ENCODE data around the gene WBP2NL.

WBP2NL gene

DNA sequence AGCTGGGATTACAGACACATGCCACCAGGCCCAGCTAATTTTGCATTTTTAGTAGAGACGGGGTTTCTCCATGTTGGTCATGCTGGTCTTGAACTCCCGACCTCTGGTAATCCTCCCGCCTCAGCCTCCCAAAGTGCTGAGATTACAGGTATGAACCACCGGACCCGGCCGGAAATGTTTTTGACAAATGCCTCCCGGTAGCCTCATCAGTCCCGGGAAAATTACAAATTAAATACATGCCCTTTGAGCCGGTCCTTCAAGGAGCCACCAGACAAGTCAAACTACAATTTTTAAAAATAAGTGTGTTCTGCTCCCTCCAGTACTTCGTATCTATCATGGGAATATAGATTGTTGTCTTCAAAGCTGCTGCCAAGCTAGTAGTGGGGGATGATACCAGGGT is 17.5 kb downstream of the WBP2NL start:
- Histone ChIP-seq H4K20me1 (ENCODE audit: insufficient read depth, low read length) (no peaks in the 10 kb centered on the region), H3K9ac (ENCODE audit: low read length) (no peak overlapping the region), H3K36me3 (replicated peaks; ENCODE audit: insufficient read depth, low read length) (no peaks in the 10 kb centered on the region), H3K4me1 (ENCODE audit: low read length) (no peaks in the 10 kb centered on the region), H3K27me3 (replicated peaks; ENCODE audit: insufficient read depth, low read length) (no peaks in the 10 kb centered on the region), H3K9me3 (replicated peaks; ENCODE audit: insufficient read depth, low read length) (no peaks in the 10 kb centered on the region), H3F3A (ENCODE audit: insufficient read depth, low read length) (no peaks in the 10 kb centered on the region), H3K4me3 (ENCODE audit: low read length) (no peak overlapping the region), H2AFZ (ENCODE audit: low read length) (no peak overlapping the region), H3K4me2 (ENCODE audit: low read depth, low read length) (no peak overlapping the region), H3K27ac (ENCODE audit: low read length) (no peak overlapping the region), H3K79me2 (ENCODE audit: low read length) (no peaks in the 10 kb centered on the region), H3K9me2 (replicated peaks; ENCODE audit: insufficient read depth, low read length) (no peaks in the 10 kb centered on the region)
- DNase-seq: no peak
- TF ChIP-seq EZH2 (optimal IDR thresholded peaks at IDR 0.05; ENCODE audit: low read depth, low read length): no peak
- TF ChIP-seq, protein P1, sequence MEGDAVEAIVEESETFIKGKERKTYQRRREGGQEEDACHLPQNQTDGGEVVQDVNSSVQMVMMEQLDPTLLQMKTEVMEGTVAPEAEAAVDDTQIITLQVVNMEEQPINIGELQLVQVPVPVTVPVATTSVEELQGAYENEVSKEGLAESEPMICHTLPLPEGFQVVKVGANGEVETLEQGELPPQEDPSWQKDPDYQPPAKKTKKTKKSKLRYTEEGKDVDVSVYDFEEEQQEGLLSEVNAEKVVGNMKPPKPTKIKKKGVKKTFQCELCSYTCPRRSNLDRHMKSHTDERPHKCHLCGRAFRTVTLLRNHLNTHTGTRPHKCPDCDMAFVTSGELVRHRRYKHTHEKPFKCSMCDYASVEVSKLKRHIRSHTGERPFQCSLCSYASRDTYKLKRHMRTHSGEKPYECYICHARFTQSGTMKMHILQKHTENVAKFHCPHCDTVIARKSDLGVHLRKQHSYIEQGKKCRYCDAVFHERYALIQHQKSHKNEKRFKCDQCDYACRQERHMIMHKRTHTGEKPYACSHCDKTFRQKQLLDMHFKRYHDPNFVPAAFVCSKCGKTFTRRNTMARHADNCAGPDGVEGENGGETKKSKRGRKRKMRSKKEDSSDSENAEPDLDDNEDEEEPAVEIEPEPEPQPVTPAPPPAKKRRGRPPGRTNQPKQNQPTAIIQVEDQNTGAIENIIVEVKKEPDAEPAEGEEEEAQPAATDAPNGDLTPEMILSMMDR (IDR thresholded peaks at IDR 0.05; ENCODE audit: low read length): no peak
- no peak for TF ChIP-seq EZH2phosphoT487 (IDR thresholded peaks at IDR 0.05; ENCODE audit: low read length)

DNA sequence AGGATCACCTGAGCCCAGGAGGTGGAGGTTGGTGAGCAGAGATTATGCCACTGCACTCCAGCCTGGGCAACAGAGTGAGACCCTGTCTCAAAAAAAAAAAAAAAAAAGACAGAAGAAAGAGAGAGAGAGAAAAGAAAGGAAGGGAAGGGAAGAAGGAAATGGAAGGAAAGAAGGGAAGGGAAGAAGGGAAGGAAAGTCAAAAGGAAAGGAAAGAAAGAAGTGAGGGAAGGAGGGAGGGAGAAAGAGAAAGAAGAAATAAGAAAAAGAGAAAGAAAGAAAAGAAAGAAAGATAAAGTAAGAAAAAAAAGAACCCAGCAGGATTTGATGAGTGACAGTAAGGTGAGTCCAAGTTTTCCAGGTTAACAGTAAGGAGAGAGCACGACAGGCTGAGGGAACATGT is 19.6 kb downstream of the WBP2NL start:
- Histone ChIP-seq H3K4me3 (ENCODE audit: low read length) (no peak overlapping the region), H3K9me3 (replicated peaks; ENCODE audit: insufficient read depth, low read length) (no peaks in the 10 kb centered on the region), H3K79me2 (ENCODE audit: low read length) (no peaks in the 10 kb centered on the region), H2AFZ (ENCODE audit: low read length) (no peak overlapping the region), H3K9ac (ENCODE audit: low read length) (no peak overlapping the region), H3K27me3 (replicated peaks; ENCODE audit: insufficient read depth, low read length) (no peaks in the 10 kb centered on the region), H3K4me2 (ENCODE audit: low read depth, low read length) (no peak overlapping the region), H3F3A (ENCODE audit: insufficient read depth, low read length) (no peaks in the 10 kb centered on the region), H3K36me3 (replicated peaks; ENCODE audit: insufficient read depth, low read length) (no peaks in the 10 kb centered on the region), H3K9me2 (replicated peaks; ENCODE audit: insufficient read depth, low read length) (no peaks in the 10 kb centered on the region), H3K4me1 (ENCODE audit: low read length) (peaks cover 12% of the 10 kb centered on the region), H3K27ac (ENCODE audit: low read length) (no peak overlapping the region), H4K20me1 (ENCODE audit: insufficient read depth, low read length) (no peaks in the 10 kb centered on the region)
- no peak for DNase-seq
- TF ChIP-seq, protein P1 (IDR thresholded peaks at IDR 0.05; ENCODE audit: low read length): no peak

DNA sequence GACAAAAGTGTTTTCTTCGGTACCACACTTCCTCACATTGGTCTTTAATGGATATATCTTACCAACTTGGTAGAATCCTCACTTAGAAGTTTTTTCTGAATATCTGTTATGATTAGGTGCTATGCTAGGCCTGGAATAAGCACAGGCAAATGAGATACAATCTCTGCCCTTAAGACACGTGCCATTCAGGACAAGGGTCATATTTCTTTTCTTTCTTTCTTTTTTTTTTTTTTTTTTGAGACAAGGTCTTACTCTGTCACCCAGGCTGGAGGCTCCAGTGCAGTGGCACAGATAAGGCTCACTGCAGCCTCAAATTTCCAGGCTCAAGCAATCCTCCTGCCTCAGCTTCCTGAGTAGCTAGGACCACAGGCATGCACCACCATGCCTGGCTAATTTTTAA is 23.0 kb downstream of the WBP2NL start:
- Histone ChIP-seq H3K4me2 (ENCODE audit: low read depth, low read length) (no peak overlapping the region), H3K4me3 (ENCODE audit: low read length) (no peak overlapping the region), H3K79me2 (ENCODE audit: low read length) (no peaks in the 10 kb centered on the region), H3F3A (ENCODE audit: insufficient read depth, low read length) (no peaks in the 10 kb centered on the region), H3K9ac (ENCODE audit: low read length) (no peak overlapping the region), H3K9me2 (replicated peaks; ENCODE audit: insufficient read depth, low read length) (no peaks in the 10 kb centered on the region), H2AFZ (ENCODE audit: low read length) (no peak overlapping the region), H3K36me3 (replicated peaks; ENCODE audit: insufficient read depth, low read length) (no peaks in the 10 kb centered on the region), H3K27ac (ENCODE audit: low read length) (no peak overlapping the region), H3K27me3 (replicated peaks; ENCODE audit: insufficient read depth, low read length) (no peaks in the 10 kb centered on the region), H3K4me1 (ENCODE audit: low read length) (peaks cover 12% of the 10 kb centered on the region), H4K20me1 (ENCODE audit: insufficient read depth, low read length) (no peaks in the 10 kb centered on the region), H3K9me3 (replicated peaks; ENCODE audit: insufficient read depth, low read length) (no peaks in the 10 kb centered on the region)
- DNase-seq: no peak
- no peak for TF ChIP-seq EZH2 (optimal IDR thresholded peaks at IDR 0.05; ENCODE audit: low read depth, low read length)
- TF ChIP-seq, protein P1 (IDR thresholded peaks at IDR 0.05; ENCODE audit: low read length): no peak
- TF ChIP-seq EZH2phosphoT487 (IDR thresholded peaks at IDR 0.05; ENCODE audit: low read length): no peak
